ENCODE data around the gene ADAMTS8. TPM values are rescaled to one million over a fixed set of nuclear protein-coding genes. Genes with fewer than 3 reads are reported as not detected.

Gene ADAMTS8
- total RNA-seq, 4 donors from 2014 or later: 0.85 to 1.7 TPM; not detected in 2

DNA sequence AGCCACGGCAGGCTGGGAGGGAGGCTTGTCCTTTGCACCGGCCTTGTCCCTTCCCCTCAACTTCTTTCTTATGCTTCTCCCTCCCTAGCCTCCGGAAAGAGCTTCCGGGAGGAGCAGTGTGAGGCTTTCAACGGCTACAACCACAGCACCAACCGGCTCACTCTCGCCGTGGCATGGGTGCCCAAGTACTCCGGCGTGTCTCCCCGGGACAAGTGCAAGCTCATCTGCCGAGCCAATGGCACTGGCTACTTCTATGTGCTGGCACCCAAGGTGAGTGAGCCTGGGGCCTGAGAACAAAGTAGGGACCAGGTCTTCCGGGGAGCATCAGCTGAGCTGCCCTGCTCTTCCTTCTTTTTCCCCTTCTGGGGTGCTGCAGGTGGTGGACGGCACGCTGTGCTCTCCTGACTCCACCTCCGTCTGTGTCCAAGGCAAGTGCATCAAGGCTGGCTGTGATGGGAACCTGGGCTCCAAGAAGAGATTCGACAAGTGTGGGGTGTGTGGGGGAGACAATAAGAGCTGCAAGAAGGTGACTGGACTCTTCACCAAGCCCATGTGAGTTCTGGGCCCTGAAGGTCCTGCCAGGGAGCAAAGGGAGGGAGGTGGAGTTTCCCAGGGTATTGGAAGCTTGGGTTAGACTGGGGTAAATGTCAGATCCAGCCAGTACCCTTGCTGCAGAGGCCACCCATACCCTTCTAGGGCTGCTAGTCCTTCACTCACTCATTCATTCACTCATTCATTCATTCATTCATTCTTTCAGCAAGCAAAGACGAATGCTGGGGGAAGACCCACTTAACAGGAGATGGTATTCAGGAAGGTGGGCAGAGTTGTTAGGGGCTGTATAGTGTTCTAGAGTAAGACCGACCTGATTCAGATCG, 42.7 kb upstream of the ADAMTS8 start:
- Histone ChIP-seq H3K4me3 (no peak overlapping the region), H3K9me3 (no peaks in the 10 kb centered on the region), H3K36me3 (peaks cover 0 to 11% (median 0%) of the 10 kb centered on the region in 3 donors), H3K4me1 (no peaks in the 10 kb centered on the region), H3K27ac (no peak overlapping the region), H3K27me3 (no peaks in the 10 kb centered on the region)
- TF ChIP-seq, protein P1, sequence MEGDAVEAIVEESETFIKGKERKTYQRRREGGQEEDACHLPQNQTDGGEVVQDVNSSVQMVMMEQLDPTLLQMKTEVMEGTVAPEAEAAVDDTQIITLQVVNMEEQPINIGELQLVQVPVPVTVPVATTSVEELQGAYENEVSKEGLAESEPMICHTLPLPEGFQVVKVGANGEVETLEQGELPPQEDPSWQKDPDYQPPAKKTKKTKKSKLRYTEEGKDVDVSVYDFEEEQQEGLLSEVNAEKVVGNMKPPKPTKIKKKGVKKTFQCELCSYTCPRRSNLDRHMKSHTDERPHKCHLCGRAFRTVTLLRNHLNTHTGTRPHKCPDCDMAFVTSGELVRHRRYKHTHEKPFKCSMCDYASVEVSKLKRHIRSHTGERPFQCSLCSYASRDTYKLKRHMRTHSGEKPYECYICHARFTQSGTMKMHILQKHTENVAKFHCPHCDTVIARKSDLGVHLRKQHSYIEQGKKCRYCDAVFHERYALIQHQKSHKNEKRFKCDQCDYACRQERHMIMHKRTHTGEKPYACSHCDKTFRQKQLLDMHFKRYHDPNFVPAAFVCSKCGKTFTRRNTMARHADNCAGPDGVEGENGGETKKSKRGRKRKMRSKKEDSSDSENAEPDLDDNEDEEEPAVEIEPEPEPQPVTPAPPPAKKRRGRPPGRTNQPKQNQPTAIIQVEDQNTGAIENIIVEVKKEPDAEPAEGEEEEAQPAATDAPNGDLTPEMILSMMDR (IDR thresholded peaks at IDR 0.05): no peak
- TF ChIP-seq POLR2A (IDR thresholded peaks at IDR 0.05): no peak
- DNase-seq: no peak

DNA sequence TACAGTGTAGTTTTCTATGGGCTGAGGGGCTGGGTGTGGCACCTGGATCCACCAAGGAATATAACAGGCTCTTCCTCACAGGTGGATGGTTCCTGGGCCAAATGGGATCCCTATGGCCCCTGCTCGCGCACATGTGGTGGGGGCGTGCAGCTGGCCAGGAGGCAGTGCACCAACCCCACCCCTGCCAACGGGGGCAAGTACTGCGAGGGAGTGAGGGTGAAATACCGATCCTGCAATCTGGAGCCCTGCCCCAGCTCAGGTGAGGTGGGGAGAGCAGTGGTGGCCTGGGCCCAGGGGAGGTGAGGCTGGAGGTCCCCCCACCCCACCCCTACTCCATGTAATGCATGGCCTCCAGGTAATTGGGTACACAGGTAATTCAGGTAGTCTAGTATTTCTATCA, 40.8 kb upstream of the ADAMTS8 start:
- TF ChIP-seq, protein P1 (IDR thresholded peaks at IDR 0.05): no peak
- no peak for TF ChIP-seq POLR2A (IDR thresholded peaks at IDR 0.05)
- H3K27me3 ChIP-seq: no peaks in the 10 kb centered on the region
- DNase-seq: no peak
- H3K9me3 ChIP-seq: no peaks in the 10 kb centered on the region
- no peak overlapping the region for H3K27ac ChIP-seq
- peaks cover 0 to 11% (median 0%) of the 10 kb centered on the region in 3 donors for H3K36me3 ChIP-seq
- no peaks in the 10 kb centered on the region for H3K4me1 ChIP-seq
- H3K4me3 ChIP-seq: no peak overlapping the region

DNA sequence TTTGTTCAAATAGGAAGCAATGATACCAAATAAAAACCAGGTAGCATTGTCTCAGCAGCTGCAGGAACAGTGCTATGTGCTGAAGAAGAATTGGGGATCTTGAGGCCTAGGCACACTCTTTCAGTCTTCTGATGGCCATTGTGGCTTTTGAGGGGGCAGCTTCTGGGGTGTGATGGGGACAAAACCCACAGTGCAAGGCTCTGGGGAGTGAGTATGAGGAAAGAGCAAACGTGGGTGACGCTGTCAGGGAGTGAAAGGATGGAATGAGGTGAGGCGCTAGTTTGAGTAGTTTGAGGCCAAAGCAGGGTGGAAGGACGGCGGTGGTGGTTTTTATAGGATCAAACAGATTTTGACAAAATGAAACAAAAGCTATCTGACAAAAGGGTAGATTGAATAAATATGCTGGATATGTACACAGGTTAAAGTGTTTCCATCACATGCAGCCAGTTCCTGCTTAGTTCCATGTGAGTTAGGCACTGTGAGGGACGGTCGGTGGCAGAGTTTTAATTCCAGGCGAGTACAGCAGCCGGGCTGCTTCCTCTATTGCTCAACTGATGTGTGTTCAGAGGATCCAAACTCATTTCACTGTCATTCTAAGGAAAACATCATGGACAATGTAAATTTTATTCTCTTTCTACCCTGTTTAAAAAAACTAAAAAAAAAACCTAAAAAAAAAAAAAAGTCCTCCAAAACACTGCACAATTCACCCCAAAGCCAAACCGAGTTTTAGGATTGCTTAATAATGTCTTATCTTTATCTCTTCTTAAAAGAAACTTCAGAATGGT, 38.9 kb upstream of the ADAMTS8 start:
- TF ChIP-seq, protein P1 (IDR thresholded peaks at IDR 0.05): no peak
- no peak for TF ChIP-seq POLR2A (IDR thresholded peaks at IDR 0.05)
- no peaks in the 10 kb centered on the region for H3K9me3 ChIP-seq
- no peaks in the 10 kb centered on the region for H3K4me1 ChIP-seq
- H3K27ac ChIP-seq: no peak overlapping the region
- no peak overlapping the region for H3K4me3 ChIP-seq
- H3K36me3 ChIP-seq: peaks cover 0 to 3% (median 0%) of the 10 kb centered on the region in 3 donors
- DNase-seq: no peak
- H3K27me3 ChIP-seq: no peaks in the 10 kb centered on the region

DNA sequence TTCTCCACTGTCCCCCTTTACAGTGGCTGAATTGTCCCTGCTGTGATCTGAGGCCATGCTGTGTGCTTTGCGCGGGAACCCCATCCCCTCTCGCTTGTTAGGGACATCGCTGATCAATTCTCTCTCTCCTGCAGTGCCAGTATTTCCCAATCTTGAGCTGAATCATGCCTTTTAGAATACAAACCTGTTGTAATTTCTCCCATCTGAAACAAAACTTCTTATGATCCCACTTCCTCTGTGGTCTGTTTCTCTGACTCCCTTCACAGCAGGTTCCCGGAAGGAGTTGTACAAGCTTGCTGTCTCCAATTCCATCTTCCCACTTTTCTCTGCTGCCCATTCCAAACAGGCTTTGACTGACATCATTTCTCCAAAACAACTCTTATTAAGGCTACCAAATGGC, 36.9 kb upstream of the ADAMTS8 start:
- no peak overlapping the region for H3K27ac ChIP-seq
- no peak for DNase-seq
- TF ChIP-seq, protein P1 (IDR thresholded peaks at IDR 0.05): no peak
- TF ChIP-seq POLR2A (IDR thresholded peaks at IDR 0.05): no peak
- no peaks in the 10 kb centered on the region for H3K27me3 ChIP-seq
- H3K9me3 ChIP-seq: no peaks in the 10 kb centered on the region
- H3K4me1 ChIP-seq: no peaks in the 10 kb centered on the region
- peaks cover 0 to 6% (median 0%) of the 10 kb centered on the region in 3 donors for H3K36me3 ChIP-seq
- no peak overlapping the region for H3K4me3 ChIP-seq

DNA sequence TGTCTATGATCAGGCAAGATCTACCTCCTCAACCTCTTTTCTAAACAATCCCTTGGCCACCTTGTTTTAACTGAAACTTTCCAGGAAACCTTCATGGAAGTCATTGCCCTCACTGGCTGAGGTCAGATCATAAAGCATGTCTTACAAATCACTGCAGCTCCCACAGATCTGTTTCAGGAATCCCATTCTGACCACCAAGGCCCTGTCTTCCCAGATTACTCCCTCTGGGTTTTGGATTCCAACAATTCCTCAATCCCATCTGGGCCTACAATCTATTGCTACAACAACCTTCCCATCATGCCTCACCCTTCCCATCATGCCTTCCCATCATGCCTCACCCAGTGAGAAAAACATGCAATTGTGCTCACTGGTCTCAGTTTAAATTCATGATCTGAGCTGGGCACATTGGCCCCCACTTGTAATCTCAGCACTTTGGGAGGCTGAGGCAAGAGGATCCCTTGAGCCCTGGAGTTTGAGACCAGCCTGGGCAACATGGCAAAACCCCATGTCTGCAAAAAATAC, 35.9 kb upstream of the ADAMTS8 start:
- no peak for DNase-seq
- Histone ChIP-seq H3K4me1 (no peaks in the 10 kb centered on the region), H3K36me3 (peaks cover 0 to 6% (median 0%) of the 10 kb centered on the region in 3 donors), H3K27me3 (no peaks in the 10 kb centered on the region), H3K27ac (no peak overlapping the region), H3K4me3 (no peak overlapping the region), H3K9me3 (no peaks in the 10 kb centered on the region)
- TF ChIP-seq POLR2A (IDR thresholded peaks at IDR 0.05): no peak
- TF ChIP-seq, protein P1 (IDR thresholded peaks at IDR 0.05): no peak
